ENCODE data around the gene CORT.
"Not testable (repeated sequence)": the region's sequence is repeated elsewhere in the genome, so short reads cannot be mapped to it uniquely, and the experiment has no call there.

The CORT gene, protein sequence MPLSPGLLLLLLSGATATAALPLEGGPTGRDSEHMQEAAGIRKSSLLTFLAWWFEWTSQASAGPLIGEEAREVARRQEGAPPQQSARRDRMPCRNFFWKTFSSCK

GRCh38 chr1:10449751-10450150 lies at the start of gene CORT:
Gene CORT (plus strand): TSS chr1:10450031. CDS start chr1:10450224, 193 bp downstream.
- DNase-seq (ENCODE audit: low read depth in 2 of 2), result no peak

GRCh38 chr1:10401281-10401680 lies 48.5 kb upstream of the CORT start:
- DNase-seq (ENCODE audit: low read depth in 2 of 2), result no peak

DNA sequence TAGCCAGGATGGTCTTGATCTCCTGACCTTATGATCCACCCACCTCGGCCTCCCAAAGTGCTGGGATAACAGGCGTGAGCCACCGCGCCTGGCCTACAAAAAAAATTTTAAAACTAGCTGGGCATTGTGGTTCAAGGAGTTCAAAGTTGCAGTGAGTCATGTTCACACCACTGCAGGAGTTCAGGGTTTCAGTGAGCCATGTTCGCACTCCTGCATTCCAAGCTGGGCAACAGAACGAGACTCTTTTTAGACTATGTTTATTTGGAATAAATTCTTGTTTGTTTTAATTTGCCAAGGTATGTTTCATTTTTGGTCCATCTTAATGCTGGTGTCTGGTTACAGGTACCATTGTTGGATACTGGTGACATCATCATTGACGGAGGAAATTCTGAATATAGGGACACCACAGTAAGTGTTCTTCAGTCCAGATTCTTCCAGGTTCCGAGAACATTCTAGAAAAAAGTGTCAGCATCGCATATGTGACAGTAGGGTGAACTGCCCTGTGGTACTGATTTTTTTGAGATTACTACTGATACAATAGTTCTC lies 47.0 kb upstream of the CORT start:
- no peak for DNase-seq (ENCODE audit: low read depth in 2 of 2)

DNA sequence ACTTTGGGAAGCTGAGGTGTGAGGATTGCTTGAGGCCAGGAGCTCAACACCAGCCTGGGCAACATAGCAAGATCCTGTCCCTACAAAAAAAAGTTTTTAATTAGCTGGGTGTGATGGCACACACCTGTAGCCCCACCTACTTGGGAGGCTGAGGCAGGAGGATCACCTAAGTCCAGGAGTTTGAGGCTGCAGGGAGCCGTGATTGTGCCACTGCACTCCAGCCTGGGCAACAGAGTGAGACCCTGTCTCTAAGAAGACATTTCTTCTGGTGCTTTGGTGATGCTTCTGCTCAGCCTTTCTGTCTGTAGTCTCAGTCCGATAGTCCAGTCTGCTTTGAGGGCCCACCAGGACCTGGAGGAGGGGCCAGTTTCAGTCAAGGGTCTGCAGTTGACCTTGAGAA lies 42.6 kb upstream of the CORT start:
- DNase-seq (ENCODE audit: low read depth in 2 of 2), result no peak

- no peak for DNase-seq (ENCODE audit: low read depth in 2 of 2)
Observed at GRCh38 chr1:10415211-10415930, 34.5 kb upstream of the CORT start.

GRCh38 chr1:10415967-10416366 lies 33.9 kb upstream of the CORT start:
- not testable (repeated sequence) for DNase-seq (ENCODE audit: low read depth in 2 of 2)

DNA sequence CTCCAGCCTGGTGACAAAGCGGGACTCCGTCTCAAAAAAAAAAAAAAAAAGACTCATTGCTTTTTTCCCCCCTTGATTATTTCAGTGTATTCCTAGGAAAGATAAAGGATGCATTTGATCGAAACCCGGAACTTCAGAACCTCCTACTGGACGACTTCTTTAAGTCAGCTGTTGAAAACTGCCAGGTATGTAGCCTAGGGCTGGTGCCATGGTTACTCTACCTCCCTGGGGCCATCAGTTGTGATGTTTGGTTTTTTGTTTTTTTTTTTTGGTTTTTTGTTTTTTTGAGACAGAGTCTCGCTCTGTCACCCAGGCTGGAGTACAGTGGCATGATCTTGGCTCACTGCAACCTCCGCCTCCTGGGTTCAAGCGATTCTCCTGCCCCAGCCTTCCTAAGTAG lies 31.1 kb upstream of the CORT start:
- not testable (repeated sequence) for DNase-seq (ENCODE audit: low read depth in 2 of 2)

GRCh38 chr1:10419351-10419750 lies 30.5 kb upstream of the CORT start:
- DNase-seq (ENCODE audit: low read depth in 2 of 2), result no peak

- no peak for DNase-seq (ENCODE audit: low read depth in 2 of 2)
Observed at GRCh38 chr1:10421637-10422036, 28.2 kb upstream of the CORT start.

GRCh38 chr1:10424034-10424433 lies 25.8 kb upstream of the CORT start:
- no peak for DNase-seq (ENCODE audit: low read depth in 2 of 2)

GRCh38 chr1:10424651-10425050 lies 25.2 kb upstream of the CORT start:
- DNase-seq (ENCODE audit: low read depth in 2 of 2), result no peak

GRCh38 chr1:10425826-10426534 lies 23.9 kb upstream of the CORT start:
- DNase-seq (ENCODE audit: low read depth in 2 of 2), result not testable (repeated sequence)

- not testable (repeated sequence) for DNase-seq (ENCODE audit: low read depth in 2 of 2)
Observed at GRCh38 chr1:10426535-10426848, 23.3 kb upstream of the CORT start.

- no peak for DNase-seq (ENCODE audit: low read depth in 2 of 2)
Observed at GRCh38 chr1:10428984-10429383, 20.8 kb upstream of the CORT start.

GRCh38 chr1:10429868-10430215 lies 20.0 kb upstream of the CORT start:
- no peak for DNase-seq (ENCODE audit: low read depth in 2 of 2)

DNA sequence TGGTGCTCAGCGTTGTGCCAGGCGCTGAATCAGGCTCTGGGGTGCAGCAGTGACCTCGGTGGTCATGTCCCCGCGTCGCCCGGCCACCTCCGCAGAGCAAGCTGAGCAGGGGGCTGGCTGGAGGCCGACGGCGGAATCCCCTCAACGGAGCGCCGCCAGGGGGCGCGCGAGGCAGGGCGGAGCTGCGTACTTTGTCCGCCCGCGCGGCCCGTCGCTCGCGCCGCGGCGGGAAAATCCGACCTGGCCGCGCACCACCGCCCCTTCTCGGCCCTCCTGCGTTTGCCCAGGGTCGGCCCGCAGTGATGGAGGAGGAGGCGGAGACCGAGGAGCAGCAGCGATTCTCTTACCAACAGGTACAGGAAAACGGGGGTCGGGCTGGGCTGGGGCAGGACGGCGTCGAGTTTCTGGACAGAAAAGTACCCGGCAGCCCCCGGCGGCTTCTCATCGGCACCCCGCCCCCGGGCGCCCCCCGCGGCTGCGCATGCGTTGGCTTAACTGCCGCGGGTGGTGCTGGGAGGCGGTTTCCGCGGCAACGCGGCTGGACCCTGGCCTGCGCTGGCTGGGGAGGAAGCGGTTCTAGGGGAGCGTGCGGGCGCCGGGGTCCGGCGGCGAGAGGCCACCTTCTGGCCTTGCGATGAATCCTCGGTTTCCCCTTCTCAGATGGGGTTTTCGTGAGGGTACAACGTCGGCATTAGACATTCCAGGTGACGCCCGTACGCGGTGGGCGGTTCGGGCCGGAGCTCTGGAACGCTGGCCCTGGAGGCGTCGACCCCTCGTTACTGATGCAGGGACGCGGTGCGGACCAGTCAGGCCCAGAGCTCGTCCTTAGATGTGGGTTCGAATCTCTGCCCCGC lies 19.4 kb upstream of the CORT start, which contains the start of gene CENPS:
Gene CENPS (plus strand): TSS at position 218 of the 854 bp plus-strand sequence. CDS start 85 bp downstream, at position 303.
- DNase-seq (ENCODE audit: low read depth in 2 of 2), result peak; percentile 85 to 87

- DNase-seq (ENCODE audit: low read depth in 2 of 2), result no peak
Observed at GRCh38 chr1:10431070-10431730, 18.6 kb upstream of the CORT start.

DNA sequence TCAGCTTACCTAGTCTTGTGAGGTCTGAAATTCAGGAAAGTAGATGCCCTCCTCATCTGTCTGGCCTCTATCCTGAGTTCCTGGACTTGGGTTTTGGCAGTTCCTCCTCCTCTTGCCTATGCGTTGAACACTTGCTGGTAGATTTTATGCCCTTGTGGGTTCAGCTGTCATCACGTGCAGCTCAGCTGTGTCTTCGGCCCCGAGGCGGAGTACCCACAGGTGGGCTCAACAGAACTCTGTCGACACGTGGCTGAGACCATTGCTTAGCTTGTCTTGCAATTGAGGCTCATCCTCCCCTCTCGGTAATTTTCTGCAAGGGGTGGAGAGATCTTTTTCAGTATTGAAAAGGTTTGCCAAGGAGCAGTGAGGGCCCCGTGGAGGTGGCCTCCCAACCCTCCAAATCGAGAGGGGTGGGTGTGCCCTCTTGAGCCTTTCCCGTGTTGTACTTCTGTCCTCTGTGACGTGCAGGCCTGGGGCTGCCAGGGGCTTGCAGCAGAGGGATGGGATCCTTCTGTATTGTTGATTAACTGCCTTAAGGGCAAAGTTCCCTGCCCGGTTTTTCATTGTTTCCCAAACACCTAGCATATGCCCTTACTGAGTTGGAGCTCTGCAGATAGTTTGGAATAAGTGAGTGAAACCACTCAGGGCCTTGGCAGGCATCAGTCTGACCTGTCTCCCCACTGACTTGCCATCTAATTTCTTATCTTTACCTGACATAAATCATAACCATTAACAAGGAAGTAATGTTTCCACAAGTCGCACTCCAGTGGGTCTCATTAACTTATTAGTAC lies 16.7 kb upstream of the CORT start:
- DNase-seq (ENCODE audit: low read depth in 2 of 2), result no peak

DNA sequence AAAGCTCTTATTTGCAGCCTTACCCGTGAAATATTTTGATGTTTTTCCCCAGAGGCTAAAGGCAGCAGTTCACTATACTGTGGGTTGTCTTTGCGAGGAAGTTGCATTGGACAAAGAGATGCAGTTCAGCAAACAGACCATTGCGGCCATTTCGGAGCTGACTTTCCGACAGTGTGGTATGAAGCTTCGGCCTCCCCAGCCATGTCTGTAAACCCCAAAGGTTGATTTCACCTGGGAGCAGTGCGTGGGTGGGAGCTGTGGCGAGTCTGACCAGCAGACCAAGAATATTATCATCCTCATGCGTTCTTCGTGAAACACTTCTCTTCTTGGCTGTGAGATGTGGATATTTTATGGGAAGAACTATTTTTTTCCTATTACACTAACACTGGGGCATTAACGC lies 16.0 kb upstream of the CORT start:
- no peak for DNase-seq (ENCODE audit: low read depth in 2 of 2)

- no peak for DNase-seq (ENCODE audit: low read depth in 2 of 2)
Observed at GRCh38 chr1:10434590-10434989, 15.2 kb upstream of the CORT start.

- no peak for DNase-seq (ENCODE audit: low read depth in 2 of 2)
Observed at GRCh38 chr1:10437052-10437451, 12.8 kb upstream of the CORT start.
